B cell (primary cell): ENCODE data around the gene OR8B8.

Experiments
- CTCF ChIP-seq: fragments of 200-600 bp; IDR thresholded peaks from one replicate; pipeline ENCODE4 v1.8.0; 2022; ENCODE audit warnings: antibody characterized with exemption, mild to moderate bottlenecking
- EZH2 ChIP-seq: IDR thresholded peaks from 2 replicates; pipeline ENCODE4 v1.6.1; 2012; ENCODE audit warnings: borderline replicate concordance, low read depth, mild to moderate bottlenecking, moderate library complexity, low read length; ENCODE audit not compliant: insufficient read depth, poor library complexity, severe bottlenecking

GRCh38 chr11:124445646-124446150 is at the start of gene OR8B8:
- TF ChIP-seq CTCF (no peak), EZH2 (no peak)
